Endothelial cell (in vitro differentiated cells): Measurements from ENCODE around the gene ANKRD33B. TPM values are rescaled to one million over a fixed set of nuclear protein-coding genes. Genes with fewer than 3 reads are reported as not detected.

Experiments
- DNase-seq: peaks from one replicate; pipeline ENCODE4 v3.0.0; 2021; ENCODE audit warnings: low spot score
- H3K27ac Mint-ChIP-seq: one replicate; pipeline ENCODE4 v1.8.0; 2021; ENCODE audit warnings: mixed read lengths, inconsistent platforms; ENCODE audit not compliant: unreplicated experiment
- H3K27me3 Mint-ChIP-seq: one replicate; pipeline ENCODE4 v1.8.0; 2021; ENCODE audit warnings: mild to moderate bottlenecking, moderate library complexity, mixed read lengths, inconsistent platforms; ENCODE audit not compliant: unreplicated experiment
- H3K36me3 Mint-ChIP-seq: one replicate; pipeline ENCODE4 v1.8.0; 2021; ENCODE audit warnings: mild to moderate bottlenecking, low read depth, mixed read lengths, inconsistent platforms; ENCODE audit not compliant: unreplicated experiment
- H3K4me1 Mint-ChIP-seq: one replicate; pipeline ENCODE4 v1.8.0; 2021; ENCODE audit warnings: mild to moderate bottlenecking, mixed read lengths, inconsistent platforms; ENCODE audit not compliant: unreplicated experiment
- H3K4me3 Mint-ChIP-seq: one replicate; pipeline ENCODE4 v1.8.0; 2021; ENCODE audit warnings: mild to moderate bottlenecking, mixed read lengths, inconsistent platforms; ENCODE audit not compliant: unreplicated experiment
- H3K9me3 Mint-ChIP-seq: one replicate; pipeline ENCODE4 v1.8.0; 2021; ENCODE audit warnings: mixed read lengths, inconsistent platforms; ENCODE audit not compliant: unreplicated experiment
- total RNA-seq: library from RNA; stranded (reverse); fragmentation: NEBNext Ultra II Directional; extraction: Animal tissue kit (Norgen Biotek cat#: 25700); gene quantifications from one replicate; pipeline ENCODE4 v1.2.1, GENCODE V29; 2021; ENCODE audit not compliant: unreplicated experiment
- TF ChIP-seq, protein P1 (sequence below): fragments of 200-600 bp; sonication (generic); IDR thresholded peaks from one replicate; pipeline ENCODE4 v1.5.0; 2021; ENCODE audit warnings: antibody characterized with exemption; ENCODE audit not compliant: unreplicated experiment

Gene ANKRD33B
- total RNA-seq, 1 donor from 2014 or later = 7.0 TPM

DNA sequence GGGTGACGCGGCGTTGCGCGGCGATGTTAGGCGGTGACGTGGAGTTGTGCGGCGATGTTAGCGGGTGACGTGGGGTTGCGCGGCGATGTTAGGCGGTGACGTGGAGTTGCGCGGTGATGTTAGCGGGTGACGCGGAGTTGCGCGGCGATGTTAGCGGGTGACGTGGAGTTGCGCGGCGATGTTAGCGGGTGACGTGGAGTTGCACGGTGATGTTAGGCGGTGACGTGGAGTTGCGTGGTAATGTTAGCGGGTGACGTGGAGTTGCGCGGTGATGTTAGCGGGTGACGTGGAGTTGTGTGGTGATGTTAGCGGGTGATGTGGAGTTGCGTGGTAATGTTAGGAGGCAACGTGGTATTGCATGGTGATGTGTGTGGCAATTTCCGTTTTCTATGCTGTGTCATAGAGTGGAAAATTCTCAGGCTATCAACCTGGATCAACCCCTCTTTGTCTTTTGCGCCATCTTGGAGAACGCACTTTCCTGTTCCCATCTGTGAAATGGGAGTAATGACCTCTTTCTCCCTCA lies 76.0 kb downstream of the ANKRD33B start:
- DNase-seq = no peak
- Mint-ChIP-seq H3K27me3 (peaks cover 9% of the 10 kb centered on the region), H3K9me3 (no peaks in the 10 kb centered on the region), H3K4me3 (no peak overlapping the region), H3K27ac (no peak overlapping the region), H3K4me1 (peaks cover 10% of the 10 kb centered on the region), H3K36me3 (no peaks in the 10 kb centered on the region)
- TF ChIP-seq, protein P1, sequence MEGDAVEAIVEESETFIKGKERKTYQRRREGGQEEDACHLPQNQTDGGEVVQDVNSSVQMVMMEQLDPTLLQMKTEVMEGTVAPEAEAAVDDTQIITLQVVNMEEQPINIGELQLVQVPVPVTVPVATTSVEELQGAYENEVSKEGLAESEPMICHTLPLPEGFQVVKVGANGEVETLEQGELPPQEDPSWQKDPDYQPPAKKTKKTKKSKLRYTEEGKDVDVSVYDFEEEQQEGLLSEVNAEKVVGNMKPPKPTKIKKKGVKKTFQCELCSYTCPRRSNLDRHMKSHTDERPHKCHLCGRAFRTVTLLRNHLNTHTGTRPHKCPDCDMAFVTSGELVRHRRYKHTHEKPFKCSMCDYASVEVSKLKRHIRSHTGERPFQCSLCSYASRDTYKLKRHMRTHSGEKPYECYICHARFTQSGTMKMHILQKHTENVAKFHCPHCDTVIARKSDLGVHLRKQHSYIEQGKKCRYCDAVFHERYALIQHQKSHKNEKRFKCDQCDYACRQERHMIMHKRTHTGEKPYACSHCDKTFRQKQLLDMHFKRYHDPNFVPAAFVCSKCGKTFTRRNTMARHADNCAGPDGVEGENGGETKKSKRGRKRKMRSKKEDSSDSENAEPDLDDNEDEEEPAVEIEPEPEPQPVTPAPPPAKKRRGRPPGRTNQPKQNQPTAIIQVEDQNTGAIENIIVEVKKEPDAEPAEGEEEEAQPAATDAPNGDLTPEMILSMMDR = no peak

DNA sequence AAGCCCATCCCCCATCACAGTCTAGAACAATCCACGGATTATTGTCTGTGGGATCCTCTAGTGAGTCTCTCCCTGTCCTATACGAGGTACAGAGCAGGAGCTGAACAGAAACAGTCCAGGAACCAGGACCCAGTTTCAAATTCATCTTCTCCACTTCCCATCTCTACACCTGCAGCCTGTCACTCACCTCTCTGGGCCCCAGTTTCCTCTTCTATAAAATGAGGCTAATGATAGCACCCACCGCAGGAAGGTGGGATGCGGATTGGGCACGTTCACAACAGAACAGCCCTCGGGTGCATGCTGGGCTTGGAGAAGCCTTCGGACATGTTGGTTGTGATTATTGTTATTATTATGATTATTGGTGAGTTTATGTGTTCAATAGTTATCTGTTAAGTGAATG lies 78.5 kb downstream of the ANKRD33B start:
- Mint-ChIP-seq H3K9me3 (no peaks in the 10 kb centered on the region), H3K27me3 (peaks cover 9% of the 10 kb centered on the region), H3K36me3 (no peaks in the 10 kb centered on the region), H3K4me3 (no peak overlapping the region), H3K27ac (no peak overlapping the region), H3K4me1 (peaks cover 4% of the 10 kb centered on the region)
- DNase-seq = no peak
- TF ChIP-seq, protein P1 = no peak

DNA sequence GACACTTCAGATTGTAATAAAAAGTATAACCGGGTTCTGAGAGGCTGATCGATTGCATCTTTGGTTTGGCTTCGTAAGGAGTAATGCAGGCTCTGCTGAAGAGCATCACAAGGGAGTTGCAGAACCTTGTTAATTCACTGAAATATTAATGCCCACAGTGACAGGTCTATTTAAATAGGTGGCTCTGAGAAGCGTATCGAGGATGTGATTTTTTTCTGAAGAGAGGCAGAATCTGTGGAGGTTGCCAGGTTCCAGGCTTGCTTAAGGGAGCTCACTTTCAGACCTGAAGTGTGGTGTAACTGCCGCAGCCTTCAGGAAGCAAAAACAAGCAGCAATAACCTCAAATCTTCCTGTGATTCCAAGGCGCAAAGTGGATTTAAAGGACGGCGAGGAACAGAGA lies 80.3 kb downstream of the ANKRD33B start:
- Mint-ChIP-seq H3K27ac (no peak overlapping the region), H3K4me3 (no peak overlapping the region), H3K9me3 (no peaks in the 10 kb centered on the region), H3K36me3 (no peaks in the 10 kb centered on the region), H3K27me3 (peaks cover 4% of the 10 kb centered on the region), H3K4me1 (no peaks in the 10 kb centered on the region)
- TF ChIP-seq, protein P1 = no peak
- no peak for DNase-seq

DNA sequence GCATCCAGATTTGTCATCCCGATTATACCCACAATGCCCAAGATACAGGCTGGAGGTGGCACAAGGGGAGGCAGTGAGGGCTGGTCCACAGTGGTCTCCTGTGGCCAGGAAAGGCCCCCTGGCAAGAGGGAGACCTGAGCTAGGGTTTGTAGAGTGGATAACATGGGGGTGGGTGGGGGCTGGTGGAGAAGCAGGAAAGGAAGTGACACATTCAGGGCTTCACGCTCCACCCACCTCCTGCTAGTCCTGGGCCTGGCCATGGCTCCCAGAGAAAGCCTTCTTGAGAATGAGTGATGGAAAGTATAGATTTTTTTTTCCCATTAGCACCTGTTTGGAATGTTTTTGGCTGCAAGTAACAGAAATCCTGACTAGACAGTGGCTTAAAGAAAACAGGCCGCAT lies 81.3 kb downstream of the ANKRD33B start:
- DNase-seq = no peak
- Mint-ChIP-seq H3K27me3 (peaks cover 4% of the 10 kb centered on the region), H3K9me3 (no peaks in the 10 kb centered on the region), H3K4me1 (no peaks in the 10 kb centered on the region), H3K36me3 (no peaks in the 10 kb centered on the region), H3K4me3 (no peak overlapping the region), H3K27ac (no peak overlapping the region)
- TF ChIP-seq, protein P1 = no peak

DNA sequence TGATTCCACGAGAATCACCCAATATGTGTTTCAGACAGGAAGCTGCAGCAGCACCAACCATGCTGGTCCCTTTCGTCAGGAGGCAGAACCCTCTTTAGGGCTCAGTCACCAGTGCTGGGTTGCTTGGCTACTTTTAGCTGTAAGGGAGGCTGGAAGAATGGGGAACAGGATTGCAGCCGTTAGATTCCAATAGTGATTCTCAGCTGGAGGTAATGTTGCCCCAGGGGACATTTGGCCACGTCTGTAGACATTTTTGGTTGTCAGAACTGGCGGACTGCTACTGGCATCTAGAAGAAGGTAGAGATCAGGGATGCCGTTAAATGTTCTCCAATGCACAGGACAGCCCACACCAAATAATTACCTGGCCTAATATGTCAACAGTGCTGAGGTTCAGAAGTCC lies 81.8 kb downstream of the ANKRD33B start:
- Mint-ChIP-seq H3K27me3 (peaks cover 4% of the 10 kb centered on the region), H3K36me3 (no peaks in the 10 kb centered on the region), H3K4me3 (no peak overlapping the region), H3K27ac (no peak overlapping the region), H3K9me3 (no peaks in the 10 kb centered on the region), H3K4me1 (no peaks in the 10 kb centered on the region)
- DNase-seq = no peak
- TF ChIP-seq, protein P1 = no peak
